A549 (cell line): ENCODE measurements around the gene TMOD1. TPM values are rescaled to one million over a fixed set of nuclear protein-coding genes. Genes with fewer than 3 reads are reported as not detected.
"Not testable (repeated sequence)": the region's sequence is repeated elsewhere in the genome, so short reads cannot be mapped to it uniquely, and the experiment has no call there.

Source experiments
- ATAC-seq, 2 experiments: fragments of 200-7000 bp in 1 of 2; fragments of >200 bp in 1 of 2; cut with Nextera tagmentation in 1 of 2; cut with Tn5 transposase in 1 of 2; 3 replicates each; pipeline versions ENCODE4 v1.8.0 to v1.9.1; 2018 to 2020; ENCODE audit warnings: mild to moderate bottlenecking in 1 of 2, moderate library complexity in 1 of 2
- CTCF ChIA-PET: fragments of 300-600 bp; sonication (Branson Sonifier 250); formaldehyde crosslinking; extraction: SDS; loops from one replicate; lab custom pipeline; 2021; ENCODE audit warnings: antibody characterized with exemption, inconsistent platforms; lab: Yijun Ruan, JAX
- POLR2A ChIA-PET: fragments of 350-600 bp; formaldehyde crosslinking; extraction: SDS; loops from one replicate; lab custom pipeline; 2021; ENCODE audit warnings: antibody characterized with exemption, inconsistent platforms; lab: Yijun Ruan, JAX
- DNase-seq, 2 experiments: peaks; one replicate each; pipeline versions ENCODE4 v3.0.0 to v3.0.0-alpha.2; 2011 to 2016; ENCODE audit warnings: low read depth in 1 of 2, low spot score in 1 of 2
- FAIRE-seq: peaks from 2 replicates; lab custom pipeline; 2011; peaks lifted over from hg19 to GRCh38; lab: Jason Lieb, UNC
- H3K27ac ChIP-seq, 2 experiments: fragments of >200 bp; sonication (Bioruptor Twin); formaldehyde crosslinking; 3 replicates each; pipeline ENCODE4 v1.5.1; 2016 to 2017
- H3K4me1 ChIP-seq: fragments of >200 bp; sonication (Bioruptor Twin); formaldehyde crosslinking; 3 replicates; pipeline ENCODE4 v1.6.1; 2016
- H3K4me2 ChIP-seq: fragments of >200 bp; sonication (Bioruptor Twin); formaldehyde crosslinking; 3 replicates; pipeline ENCODE4 v1.6.1; 2016
- H3K4me3 ChIP-seq: fragments of >200 bp; sonication (Bioruptor Twin); formaldehyde crosslinking; 3 replicates; pipeline ENCODE4 v1.5.1; 2016
- H3K9me3 ChIP-seq: fragments of >200 bp; sonication (Bioruptor Twin); formaldehyde crosslinking; 3 replicates; pipeline ENCODE4 v1.6.1; 2016
- CHD2 ChIP-seq: fragments of 150-350 bp; IDR thresholded peaks from 2 replicates; pipeline ENCODE4 v1.6.1; 2014; ENCODE audit warnings: low read length; ENCODE audit not compliant: partially characterized antibody
- E2F6 ChIP-seq: IDR thresholded peaks from 2 replicates; pipeline ENCODE4 v1.6.1; 2012; ENCODE audit warnings: low read depth, borderline replicate concordance
- HES2 ChIP-seq: fragments of >200 bp; sonication (Bioruptor Twin); formaldehyde crosslinking; IDR thresholded peaks from 2 replicates; pipeline ENCODE4 v1.6.1; 2016
- HOXB13 ChIP-seq: fragments of 250-450 bp; sonication (Bioruptor Pico); IDR thresholded peaks from 2 replicates; pipeline ENCODE4 v1.5.0; 2020; ENCODE audit warnings: low read depth, mild to moderate bottlenecking, moderate library complexity
- MAFK ChIP-seq: fragments of 450-650 bp; IDR thresholded peaks from 2 replicates; pipeline ENCODE4 v1.6.1; 2014; ENCODE audit not compliant: partially characterized antibody
- NFE2L2 ChIP-seq: fragments of 150-350 bp; conservative IDR thresholded peaks from 2 replicates; pipeline ENCODE4 v1.6.1; 2014; ENCODE audit warnings: low read length
- NPAS2 ChIP-seq: fragments of 250-450 bp; sonication (Bioruptor Pico); IDR thresholded peaks from 2 replicates; pipeline ENCODE4 v1.8.0; 2022; ENCODE audit warnings: mild to moderate bottlenecking, moderate library complexity, borderline replicate concordance
- RAD21 ChIP-seq, 2 experiments: fragments of >200 bp in 1 of 2; sonication (Bioruptor Twin) in 1 of 2; formaldehyde crosslinking in 1 of 2; IDR thresholded peaks in 1 of 2; conservative IDR thresholded peaks in 1 of 2; 2 replicates in 1 of 2; 3 replicates in 1 of 2; pipeline ENCODE4 v1.6.1; 2012 to 2018; ENCODE audit warnings: inconsistent platforms in 1 of 2
- SMC3 ChIP-seq: fragments of >200 bp; sonication (Bioruptor Twin); formaldehyde crosslinking; IDR thresholded peaks from 3 replicates; pipeline ENCODE4 v1.6.1; 2018; ENCODE audit warnings: inconsistent platforms
- ZFP36 ChIP-seq: fragments of 450-650 bp; IDR thresholded peaks from 2 replicates; pipeline ENCODE4 v1.6.1; 2014; ENCODE audit warnings: borderline replicate concordance; ENCODE audit not compliant: partially characterized antibody
- ZNF302 ChIP-seq: fragments of 250-450 bp; sonication (Bioruptor Pico); IDR thresholded peaks from 2 replicates; pipeline ENCODE4 v1.9.0; 2021; ENCODE audit warnings: inconsistent platforms, mild to moderate bottlenecking, moderate library complexity
- ZSCAN20 ChIP-seq: fragments of 250-450 bp; sonication (Bioruptor Pico); IDR thresholded peaks from 2 replicates; pipeline ENCODE4 v1.8.0; 2022; ENCODE audit warnings: mild to moderate bottlenecking, moderate library complexity
- WGBS: methylation state at CpG from one replicate; pipeline ENCODE4 v1.1.6; 2017; ENCODE audit errors: missing lambda C conversion rate; 5-methylcytosine and 5-hydroxymethylcytosine counted together
- polyA minus RNA-seq: library from RNA; depleted of rRNA, polyadenylated mRNA; stranded (reverse); fragments of >200 nt; gene quantifications from 2 replicates; pipeline ENCODE4 v1.2.3, GENCODE V29; 2011; rRNA and poly(A)+ RNA removed
- polyA plus RNA-seq, 4 experiments: library from polyadenylated mRNA; depleted of rRNA in 3 of 4; stranded (reverse); fragments of >200 nt; fragmentation: RNase III in 1 of 4; extraction: RNeasy Plus Mini Kit Qiagen cat#74134 plus additional on column Dnase treatment in 1 of 4; gene quantifications; 2 replicates in 3 of 4; 3 replicates in 1 of 4; pipeline ENCODE4 v1.2.3, GENCODE V29; 2011 to 2017
- TF ChIP-seq, protein P1 (sequence below): fragments of >200 bp; sonication (Bioruptor Twin); formaldehyde crosslinking; IDR thresholded peaks from 3 replicates; pipeline ENCODE4 v1.5.1; 2016

TMOD1 gene
- polyA plus RNA-seq (2011; rRNA removed) = 0.28 and 0.48 TPM in 2 replicates
- 0.21 and 0.25 TPM in 2 replicates for polyA plus RNA-seq (2012; cell fraction: cytosol; rRNA removed)
- polyA plus RNA-seq (2012; cell fraction: nucleus; rRNA removed) = 0.17 TPM in 2 replicates
- polyA plus RNA-seq (2017; fragmentation: RNase III; extraction: RNeasy Plus Mini Kit Qiagen cat#74134 plus additional on column Dnase treatment) = 0.62 to 0.98 TPM (median 0.80 TPM) in 3 replicates
- polyA minus RNA-seq = 0.19 and 0.21 TPM in 2 replicates

DNA sequence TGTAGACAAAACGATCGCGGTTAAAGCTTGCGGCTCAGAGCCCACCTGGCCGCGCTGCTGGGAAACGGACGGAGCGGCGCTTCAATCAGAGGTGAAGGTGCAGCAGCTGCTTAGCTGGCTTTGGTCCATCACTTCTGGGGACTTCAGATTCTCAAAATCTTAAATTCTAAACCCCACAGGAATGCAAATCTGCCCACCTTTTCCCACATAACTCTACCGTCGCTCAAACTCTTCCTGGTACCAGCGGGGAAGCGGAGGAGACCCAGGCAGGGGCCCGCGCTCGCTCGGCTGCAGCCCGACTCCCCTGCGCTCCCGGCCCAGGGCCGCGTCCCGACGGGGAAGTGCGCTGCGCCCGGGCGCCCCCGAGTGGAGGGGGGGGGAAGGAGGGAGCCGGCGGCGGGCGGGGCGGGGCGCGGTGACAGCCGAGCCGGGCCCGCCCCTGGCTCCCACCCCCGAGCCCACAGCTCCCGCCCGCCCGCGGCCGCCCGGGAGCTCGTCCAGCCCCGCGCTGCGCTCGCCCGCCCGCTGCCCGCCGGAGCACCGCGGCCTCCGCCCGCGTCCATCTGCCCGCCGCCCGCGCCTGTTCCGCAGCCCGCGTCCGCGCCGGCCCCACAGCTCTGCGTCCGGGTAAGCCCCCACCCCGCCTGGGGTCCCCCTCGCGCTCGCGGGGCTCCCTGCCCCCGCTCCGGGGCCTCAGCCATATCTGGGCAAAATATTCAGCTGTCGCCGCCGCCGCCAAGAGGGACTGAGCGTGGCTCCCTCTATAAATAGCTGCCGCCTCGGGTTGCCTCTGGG lies at the start of gene TMOD1:
Gene TMOD1 (plus strand): TSS at position 490 of the 795 bp plus-strand sequence. CDS start 22,523 bp downstream, outside the sequence.
- Histone ChIP-seq H3K27ac (peak within 1 kb of the TSS; percentile 62 to 86), H3K4me1 (peaks cover 5% of the 10 kb centered on the region; the same call in 2 of the 3 replicates), H3K4me3 (peak within 1 kb of the TSS; percentile 85), H3K4me2 (peak within 1 kb of the TSS; percentile 99), H3K9me3 (no peaks in the 10 kb centered on the region)
- 2% methylated on average over 18 of the region's 87 CpGs for WGBS
- TF ChIP-seq, protein P1, sequence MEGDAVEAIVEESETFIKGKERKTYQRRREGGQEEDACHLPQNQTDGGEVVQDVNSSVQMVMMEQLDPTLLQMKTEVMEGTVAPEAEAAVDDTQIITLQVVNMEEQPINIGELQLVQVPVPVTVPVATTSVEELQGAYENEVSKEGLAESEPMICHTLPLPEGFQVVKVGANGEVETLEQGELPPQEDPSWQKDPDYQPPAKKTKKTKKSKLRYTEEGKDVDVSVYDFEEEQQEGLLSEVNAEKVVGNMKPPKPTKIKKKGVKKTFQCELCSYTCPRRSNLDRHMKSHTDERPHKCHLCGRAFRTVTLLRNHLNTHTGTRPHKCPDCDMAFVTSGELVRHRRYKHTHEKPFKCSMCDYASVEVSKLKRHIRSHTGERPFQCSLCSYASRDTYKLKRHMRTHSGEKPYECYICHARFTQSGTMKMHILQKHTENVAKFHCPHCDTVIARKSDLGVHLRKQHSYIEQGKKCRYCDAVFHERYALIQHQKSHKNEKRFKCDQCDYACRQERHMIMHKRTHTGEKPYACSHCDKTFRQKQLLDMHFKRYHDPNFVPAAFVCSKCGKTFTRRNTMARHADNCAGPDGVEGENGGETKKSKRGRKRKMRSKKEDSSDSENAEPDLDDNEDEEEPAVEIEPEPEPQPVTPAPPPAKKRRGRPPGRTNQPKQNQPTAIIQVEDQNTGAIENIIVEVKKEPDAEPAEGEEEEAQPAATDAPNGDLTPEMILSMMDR = peak; percentile 58
- TF ChIP-seq E2F6 (no peak), SMC3 (peak; percentile 39; the same call in 2 of the 3 replicates), RAD21 (conservative IDR thresholded peaks at IDR 0.05 in 1 of 2, IDR thresholded peaks at IDR 0.05 in 1 of 2) (peak; percentile 8 to 34; a peak in 2 of 5 replicates), ZFP36 (peak; percentile 39)
- no peak for FAIRE-seq
- POLR2A ChIA-PET = no interaction called here
- peak; percentile 45 to 83 for DNase-seq
- ATAC-seq = peak; percentile 86 to 90
- CTCF ChIA-PET = interaction anchor here (0.7 to 3.8 kb wide), 11 partner anchors 9 to 114 kb away, joined by 3 to 29 read pairs (median 5); no protein-coding TSS in a partner anchor

DNA sequence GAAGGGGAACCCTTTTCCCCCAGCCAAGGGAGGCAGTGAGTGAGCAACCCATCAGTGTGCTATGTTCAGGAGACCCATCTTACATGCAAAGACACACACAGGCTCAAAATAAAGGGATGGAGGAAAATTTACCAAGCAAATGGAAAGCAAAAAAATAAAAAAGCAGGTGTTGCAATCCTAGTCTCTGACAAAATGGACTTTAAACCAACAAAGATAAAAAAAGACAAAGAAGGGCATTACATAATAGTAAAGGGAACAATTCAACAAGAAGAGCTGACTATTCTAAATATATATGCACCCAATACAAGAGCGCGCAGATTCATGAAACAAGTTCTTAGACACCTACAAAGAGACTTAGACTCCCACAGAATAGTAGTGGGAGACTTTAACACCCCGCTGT lies 47.9 kb upstream of the TMOD1 start:
- H3K9me3 ChIP-seq, H3K4me3 ChIP-seq, ATAC-seq, DNase-seq, H3K4me1 ChIP-seq, H3K27ac ChIP-seq, FAIRE-seq, H3K4me2 ChIP-seq, POLR2A ChIA-PET: not testable (repeated sequence)
- WGBS = 95% methylated on average over 3 of the region's 3 CpGs
- CTCF ChIA-PET = interaction anchor here (2.5 to 4.7 kb wide), 2 partner anchors 15 to 163 kb away, joined by 6 to 26 read pairs; no protein-coding TSS in a partner anchor

DNA sequence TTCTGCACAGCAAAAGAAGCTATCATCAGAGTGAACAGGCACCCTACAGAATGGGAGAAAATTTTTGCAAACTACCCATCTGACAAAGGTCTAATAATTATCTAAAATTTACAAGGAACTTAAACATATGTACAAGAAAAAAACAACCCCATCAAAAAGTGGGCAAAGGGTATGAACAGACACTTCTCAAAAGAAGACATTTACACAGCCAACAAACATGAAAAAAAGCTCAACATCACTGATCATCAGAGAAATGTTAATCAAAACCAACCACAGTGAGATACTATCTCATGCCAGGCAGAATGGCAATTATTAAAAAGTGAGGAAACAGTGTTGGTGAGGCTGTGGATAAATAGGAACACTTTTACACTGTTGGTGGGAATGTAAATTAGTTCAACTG lies 44.6 kb upstream of the TMOD1 start:
- H3K9me3 ChIP-seq, POLR2A ChIA-PET, DNase-seq, ATAC-seq, H3K4me1 ChIP-seq, FAIRE-seq, H3K4me3 ChIP-seq, H3K27ac ChIP-seq, H3K4me2 ChIP-seq: not testable (repeated sequence)
- CTCF ChIA-PET = interaction anchor here (1.2 to 4.7 kb wide), 2 partner anchors 12 to 159 kb away, joined by 6 to 26 read pairs; no protein-coding TSS in a partner anchor

- no peak for TF ChIP-seq MAFK
- TF ChIP-seq CHD2 = no peak
- no peak for TF ChIP-seq NFE2L2
- no peak for TF ChIP-seq ZSCAN20
- no peak for TF ChIP-seq HOXB13
- no peaks in the 10 kb centered on the region for H3K4me1 ChIP-seq
- FAIRE-seq = no peak
- no peaks in the 10 kb centered on the region for H3K9me3 ChIP-seq
- POLR2A ChIA-PET = no interaction called here
- ATAC-seq = no peak
- no peak for DNase-seq
- H3K27ac ChIP-seq = no peak overlapping the region
- CTCF ChIA-PET = interaction anchor here (0.9 to 2.2 kb wide), 4 partner anchors 9 to 602 kb away, joined by 3 to 24 read pairs (median 5); no protein-coding TSS in a partner anchor
- no peak overlapping the region for H3K4me3 ChIP-seq
- H3K4me2 ChIP-seq = no peak overlapping the region
Measured at GRCh38 chr9:97459326-97459725, 42.1 kb upstream of the TMOD1 start.

DNA sequence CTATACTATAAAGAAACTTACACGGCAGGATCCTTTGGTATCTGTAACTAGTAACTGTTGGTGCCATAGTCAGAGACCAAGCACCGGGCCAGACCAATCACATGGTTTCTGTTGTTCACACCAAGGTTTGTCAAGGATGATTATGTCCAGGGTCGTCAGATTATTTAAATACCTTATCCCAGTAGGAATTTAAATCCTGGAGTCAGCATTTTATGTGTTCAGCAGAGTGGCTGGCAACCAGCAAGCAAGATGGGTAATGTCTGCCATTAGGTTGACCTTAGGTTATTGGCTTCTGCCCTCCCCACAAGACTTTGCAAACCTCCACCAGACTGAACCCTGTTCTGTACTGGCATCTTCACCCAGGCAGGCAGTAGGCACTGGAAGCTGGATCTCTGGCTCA lies 39.3 kb upstream of the TMOD1 start:
- no peak for DNase-seq
- no peak for ATAC-seq
- WGBS = 92% methylated on average over 3 of the region's 3 CpGs
- TF ChIP-seq NPAS2 (CRISPR knock-in tag) = no peak
- peak; percentile 70 for TF ChIP-seq MAFK
- no peak for TF ChIP-seq ZNF302 (CRISPR knock-in tag)
- TF ChIP-seq HES2 = no peak
- ChIA-PET CTCF (interaction anchor here (0.8 to 3.4 kb wide), 9 partner anchors 8 to 154 kb away, joined by 3 to 31 read pairs (median 5); no protein-coding TSS in a partner anchor), POLR2A (no interaction called here)
- Histone ChIP-seq H3K4me1 (no peaks in the 10 kb centered on the region), H3K9me3 (no peaks in the 10 kb centered on the region), H3K4me3 (no peak overlapping the region), H3K27ac (no peak overlapping the region), H3K4me2 (no peak overlapping the region)
- no peak for FAIRE-seq
